Peyer's patch (tissue), 4 donors: ENCODE results near the gene GNAS. TPM values are rescaled to one million over a fixed set of nuclear protein-coding genes. Genes with fewer than 3 reads are reported as not detected.

Source experiments
- DNase-seq, 3 donors: peaks; one replicate each; pipeline ENCODE4 v3.0.0-alpha.2; 2017 to 2019
- H3K27ac ChIP-seq, 4 donors: fragments of 200-600 bp; sonication (generic); one replicate each; pipeline ENCODE4 v1.5.1; 2016 to 2019
- H3K27me3 ChIP-seq, 2 donors: fragments of 200-600 bp; sonication (generic); one replicate each; pipeline ENCODE4 v1.5.1; 2019
- H3K36me3 ChIP-seq, 3 donors: fragments of 200-600 bp; sonication (generic); one replicate each; pipeline ENCODE4 v1.5.1; 2016 to 2019
- H3K4me1 ChIP-seq, 4 donors: fragments of 200-600 bp; sonication (generic); one replicate each; pipeline ENCODE4 v1.5.1; 2016 to 2019
- H3K4me3 ChIP-seq, 4 donors: fragments of 200-600 bp; sonication (generic); 1 replicate in 3 of 4; 2 replicates in 1 of 4; pipeline ENCODE4 v1.5.1; 2016 to 2019; ENCODE audit warnings: mild to moderate bottlenecking in 1 of 4
- H3K9me3 ChIP-seq, 4 donors: fragments of 200-600 bp; sonication (generic); one replicate each; pipeline ENCODE4 v1.5.1; 2016 to 2019; ENCODE audit warnings: mild to moderate bottlenecking in 1 of 4
- CTCF ChIP-seq, 6 experiments: fragments of 450-650 bp in 4 of 6; fragments of 200-600 bp in 2 of 6; sonication (generic) in 1 of 6; IDR thresholded peaks; one replicate each; pipeline ENCODE4 v1.5.1; 2017 to 2019; ENCODE audit warnings: antibody characterized with exemption in 6 of 6, mild to moderate bottlenecking in 3 of 6, moderate library complexity in 1 of 6
- POLR2A ChIP-seq, 2 donors: fragments of 450-650 bp; IDR thresholded peaks; one replicate each; pipeline ENCODE4 v1.5.1; 2017; ENCODE audit warnings: antibody characterized with exemption in 2 of 2, mild to moderate bottlenecking in 2 of 2, moderate library complexity in 2 of 2
- total RNA-seq, 4 donors: library from RNA; depleted of rRNA; stranded (reverse); fragments of >200 nt; gene quantifications; one replicate each; pipeline ENCODE4 v1.1.0, GENCODE V29; 2016

The GNAS gene
- total RNA-seq, 4 donors from 2014 or later = 382 to 889 (median 658) TPM

GRCh38 chr20:58908941-58909340 lies 56.4 kb downstream of the GNAS start:
- H3K27me3 ChIP-seq = no peaks in the 10 kb centered on the region
- no peak overlapping the region for H3K4me3 ChIP-seq
- H3K36me3 ChIP-seq = peaks cover 0 to 61% (median 0%) of the 10 kb centered on the region in 3 donors
- peaks cover 0 to 20% (median 9%) of the 10 kb centered on the region in 4 donors for H3K4me1 ChIP-seq
- TF ChIP-seq CTCF (IDR thresholded peaks at IDR 0.05) = no peak
- TF ChIP-seq POLR2A (IDR thresholded peaks at IDR 0.05) = no peak
- peak overlapping the region in 1 of 4 donors; percentile 73 for H3K27ac ChIP-seq
- no peak for DNase-seq
- no peaks in the 10 kb centered on the region for H3K9me3 ChIP-seq

GRCh38 chr20:58909585-58909984 lies 57.1 kb downstream of the GNAS start:
- TF ChIP-seq POLR2A (IDR thresholded peaks at IDR 0.05) (no peak), CTCF (IDR thresholded peaks at IDR 0.05) (no peak)
- Histone ChIP-seq H3K27me3 (no peaks in the 10 kb centered on the region), H3K4me3 (no peak overlapping the region), H3K27ac (no peak overlapping the region), H3K9me3 (no peaks in the 10 kb centered on the region), H3K36me3 (peaks cover 0 to 55% (median 0%) of the 10 kb centered on the region in 3 donors), H3K4me1 (peaks cover 0 to 20% (median 9%) of the 10 kb centered on the region in 4 donors)
- DNase-seq = no peak

DNA sequence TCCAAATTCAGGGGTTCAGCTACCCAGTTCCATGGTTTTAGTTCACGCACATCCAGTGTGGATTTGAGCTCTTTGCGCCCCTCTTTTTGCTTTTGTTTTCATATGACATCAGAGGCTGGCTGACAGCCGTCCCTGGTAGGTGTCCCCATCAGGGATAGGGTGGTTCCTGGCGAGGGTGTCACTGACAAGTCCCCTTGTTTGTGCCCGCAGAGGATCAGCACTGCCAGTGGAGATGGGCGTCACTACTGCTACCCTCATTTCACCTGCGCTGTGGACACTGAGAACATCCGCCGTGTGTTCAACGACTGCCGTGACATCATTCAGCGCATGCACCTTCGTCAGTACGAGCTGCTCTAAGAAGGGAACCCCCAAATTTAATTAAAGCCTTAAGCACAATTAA lies 58.0 kb downstream of the GNAS start:
- Histone ChIP-seq H3K9me3 (no peaks in the 10 kb centered on the region), H3K27me3 (no peaks in the 10 kb centered on the region), H3K4me1 (peaks cover 0 to 20% (median 9%) of the 10 kb centered on the region in 4 donors), H3K27ac (no peak overlapping the region), H3K4me3 (no peak overlapping the region), H3K36me3 (peaks cover 0 to 46% (median 0%) of the 10 kb centered on the region in 3 donors)
- TF ChIP-seq CTCF (IDR thresholded peaks at IDR 0.05) (no peak), POLR2A (IDR thresholded peaks at IDR 0.05) (no peak)
- DNase-seq = no peak

- no peak overlapping the region for H3K4me3 ChIP-seq
- peaks cover 0 to 38% (median 0%) of the 10 kb centered on the region in 3 donors for H3K36me3 ChIP-seq
- H3K27me3 ChIP-seq = no peaks in the 10 kb centered on the region
- TF ChIP-seq POLR2A (IDR thresholded peaks at IDR 0.05) = no peak
- TF ChIP-seq CTCF (IDR thresholded peaks at IDR 0.05) = no peak
- peaks cover 0 to 18% (median 9%) of the 10 kb centered on the region in 4 donors for H3K4me1 ChIP-seq
- H3K9me3 ChIP-seq = no peaks in the 10 kb centered on the region
- no peak overlapping the region for H3K27ac ChIP-seq
- no peak for DNase-seq
Measured at GRCh38 chr20:58911309-58911708, 58.8 kb downstream of the GNAS start.

DNA sequence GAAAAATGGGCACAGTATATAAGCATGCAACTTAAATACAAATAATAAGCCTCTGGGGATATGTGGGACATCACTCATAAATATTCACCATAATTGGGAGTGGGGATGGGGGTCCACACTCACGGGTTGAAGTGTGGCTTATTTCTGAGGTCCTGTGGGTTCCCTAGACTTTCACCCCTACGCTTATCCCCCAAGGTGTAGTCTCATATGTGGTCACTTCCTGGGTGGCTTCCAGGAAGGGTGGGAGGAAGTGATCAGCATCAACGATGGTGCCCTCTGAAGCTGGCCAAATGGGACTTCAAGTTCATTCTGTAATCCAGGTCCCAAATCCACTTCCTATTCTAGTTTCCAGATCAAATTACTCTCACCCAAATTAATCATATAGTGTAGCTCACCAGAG lies 59.5 kb downstream of the GNAS start:
- peaks cover 0 to 17% (median 5%) of the 10 kb centered on the region in 4 donors for H3K4me1 ChIP-seq
- no peak overlapping the region for H3K4me3 ChIP-seq
- DNase-seq = no peak
- H3K9me3 ChIP-seq = no peaks in the 10 kb centered on the region
- no peak for TF ChIP-seq POLR2A (IDR thresholded peaks at IDR 0.05)
- TF ChIP-seq CTCF (IDR thresholded peaks at IDR 0.05) = no peak
- H3K27ac ChIP-seq = no peak overlapping the region
- H3K36me3 ChIP-seq = peaks cover 0 to 35% (median 0%) of the 10 kb centered on the region in 3 donors
- no peaks in the 10 kb centered on the region for H3K27me3 ChIP-seq

DNA sequence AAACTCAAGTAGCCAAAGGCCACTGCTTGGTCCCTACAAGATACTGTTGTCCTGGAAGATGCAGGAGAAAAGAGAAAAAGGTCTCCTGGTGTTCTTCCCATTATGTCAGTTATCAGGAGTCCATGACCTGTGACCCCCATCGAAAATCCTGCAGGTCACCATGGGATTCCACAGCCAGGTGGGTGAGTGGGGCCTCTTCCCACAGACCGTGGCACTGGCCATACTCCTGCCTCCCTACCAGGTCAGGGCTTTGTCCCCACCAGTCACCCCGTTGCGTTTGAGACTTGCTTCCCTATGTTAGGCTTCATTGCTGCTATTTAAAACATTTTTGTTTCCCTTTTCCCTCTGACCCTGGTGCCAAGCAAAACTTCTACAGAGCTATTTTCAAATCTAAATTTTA lies 60.6 kb downstream of the GNAS start:
- H3K4me3 ChIP-seq = no peak overlapping the region
- H3K9me3 ChIP-seq = no peaks in the 10 kb centered on the region
- peaks cover 0 to 11% (median 2%) of the 10 kb centered on the region in 4 donors for H3K4me1 ChIP-seq
- TF ChIP-seq POLR2A (IDR thresholded peaks at IDR 0.05) (no peak), CTCF (IDR thresholded peaks at IDR 0.05) (no peak)
- no peak overlapping the region for H3K27ac ChIP-seq
- H3K27me3 ChIP-seq = no peaks in the 10 kb centered on the region
- peaks cover 0 to 31% (median 0%) of the 10 kb centered on the region in 3 donors for H3K36me3 ChIP-seq
- no peak for DNase-seq
